ENCODE results near the gene ZNF460. TPM values are rescaled to one million over a fixed set of nuclear protein-coding genes. Genes with fewer than 3 reads are reported as not detected.

Gene ZNF460
- total and polyA plus RNA-seq, 4 experiments from 2014 or later = 4.4 to 69.6 (median 32.5) TPM

GRCh38 chr19:57327993-57328392 lies 47.7 kb downstream of the ZNF460 start:
- no peak for DNase-seq
- Histone ChIP-seq H3K4me1 (ENCODE audit: insufficient read depth, low read length) (no peaks in the 10 kb centered on the region), H3K27me3 (ENCODE audit: insufficient read depth, low read length) (no peaks in the 10 kb centered on the region), H3K4me3 (ENCODE audit: low read length in 2 of 2) (no peak overlapping the region), H3K27ac (ENCODE audit: low read depth, low read length) (no peak overlapping the region), H3K36me3 (ENCODE audit: insufficient read depth, low read length) (peaks cover 52% of the 10 kb centered on the region), H3K9me3 (ENCODE audit: control insufficient read depth in 1 of 2, low read length in 2 of 2) (peaks cover 8 to 25% of the 10 kb centered on the region in 2 donors)
- Mint-ChIP-seq H3K9me3 (peaks cover 2 to 90% (median 73%) of the 10 kb centered on the region in 8 donors), H3K27ac (no peak overlapping the region), H3K36me3 (peaks cover 66 to 80% of the 10 kb centered on the region in 2 donors), H3K4me3 (no peak overlapping the region), H3K4me1 (peaks cover 0 to 1% (median under 1%) of the 10 kb centered on the region in 4 donors), H3K27me3 (no peaks in the 10 kb centered on the region)
- ChIA-PET POLR2A (ENCODE audit: partially characterized antibody) (no interaction called here), CTCF (ENCODE audit: partially characterized antibody) (no interaction called here)
- intact Hi-C loops (cut with micrococcal nuclease) = no loop called here

- intact Hi-C loops (cut with micrococcal nuclease) = no loop called here
- ChIA-PET CTCF (ENCODE audit: partially characterized antibody) (no interaction called here), POLR2A (ENCODE audit: partially characterized antibody) (no interaction called here)
- H3K4me3 Mint-ChIP-seq = no peak overlapping the region
- H3K27me3 ChIP-seq (ENCODE audit: insufficient read depth, low read length) = no peaks in the 10 kb centered on the region
- no peak overlapping the region for H3K27ac Mint-ChIP-seq
- DNase-seq = no peak
- H3K9me3 ChIP-seq (ENCODE audit: control insufficient read depth in 1 of 2, low read length in 2 of 2) = peaks cover 0 to 11% of the 10 kb centered on the region in 2 donors
- no peak overlapping the region for H3K4me3 ChIP-seq (ENCODE audit: low read length in 2 of 2)
- H3K27ac ChIP-seq (ENCODE audit: low read depth, low read length) = no peak overlapping the region
- no peaks in the 10 kb centered on the region for H3K4me1 ChIP-seq (ENCODE audit: insufficient read depth, low read length)
- no peaks in the 10 kb centered on the region for H3K27me3 Mint-ChIP-seq
- no peaks in the 10 kb centered on the region for H3K4me1 Mint-ChIP-seq
- H3K36me3 Mint-ChIP-seq = peaks cover 24 to 47% of the 10 kb centered on the region in 2 donors
- no peaks in the 10 kb centered on the region for H3K36me3 ChIP-seq (ENCODE audit: insufficient read depth, low read length)
- H3K9me3 Mint-ChIP-seq = peaks cover 0 to 79% (median 52%) of the 10 kb centered on the region in 8 donors
These were observed 53.9 kb downstream of the ZNF460 start for GRCh38 chr19:57334191-57334590.

GRCh38 chr19:57338877-57339276 lies 58.6 kb downstream of the ZNF460 start:
- Histone ChIP-seq H3K4me3 (ENCODE audit: low read length in 2 of 2) (no peak overlapping the region), H3K9me3 (ENCODE audit: control insufficient read depth in 1 of 2, low read length in 2 of 2) (peaks cover 0 to 7% of the 10 kb centered on the region in 2 donors), H3K36me3 (ENCODE audit: insufficient read depth, low read length) (no peaks in the 10 kb centered on the region), H3K4me1 (ENCODE audit: insufficient read depth, low read length) (no peaks in the 10 kb centered on the region), H3K27me3 (ENCODE audit: insufficient read depth, low read length) (no peaks in the 10 kb centered on the region), H3K27ac (ENCODE audit: low read depth, low read length) (no peak overlapping the region)
- Mint-ChIP-seq H3K36me3 (peaks cover 21 to 23% of the 10 kb centered on the region in 2 donors), H3K9me3 (peaks cover 4 to 75% (median 31%) of the 10 kb centered on the region in 8 donors), H3K4me3 (no peak overlapping the region), H3K27ac (no peak overlapping the region), H3K27me3 (no peaks in the 10 kb centered on the region), H3K4me1 (no peaks in the 10 kb centered on the region)
- ChIA-PET CTCF (ENCODE audit: partially characterized antibody) (no interaction called here), POLR2A (ENCODE audit: partially characterized antibody) (no interaction called here)
- DNase-seq = no peak
- intact Hi-C loops (cut with micrococcal nuclease) = no loop called here

DNA sequence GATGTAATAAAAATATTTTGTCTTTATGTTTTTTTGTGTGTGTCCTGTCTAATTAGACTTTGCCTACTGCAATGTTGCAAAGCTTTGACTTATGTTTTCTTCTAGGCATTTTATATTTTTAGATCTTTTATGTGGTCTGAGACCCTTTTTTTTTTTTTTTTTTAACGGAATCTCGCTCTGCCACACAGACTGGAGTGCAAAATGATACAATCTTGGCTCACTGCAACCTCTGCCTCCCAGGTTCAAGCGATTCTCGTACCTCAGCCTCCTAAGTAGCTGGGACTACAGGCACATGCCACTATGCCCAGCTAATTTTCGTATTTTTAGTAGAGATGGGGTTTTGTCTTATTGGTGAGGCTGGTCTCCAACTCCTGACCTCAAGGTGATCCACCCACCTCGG lies 62.3 kb downstream of the ZNF460 start:
- Histone ChIP-seq H3K36me3 (ENCODE audit: insufficient read depth, low read length) (no peaks in the 10 kb centered on the region), H3K4me3 (ENCODE audit: low read length in 2 of 2) (no peak overlapping the region), H3K27ac (ENCODE audit: low read depth, low read length) (no peak overlapping the region), H3K27me3 (ENCODE audit: insufficient read depth, low read length) (no peaks in the 10 kb centered on the region), H3K9me3 (ENCODE audit: control insufficient read depth in 1 of 2, low read length in 2 of 2) (no peaks in the 10 kb centered on the region), H3K4me1 (ENCODE audit: insufficient read depth, low read length) (no peaks in the 10 kb centered on the region)
- Mint-ChIP-seq H3K4me1 (no peaks in the 10 kb centered on the region), H3K9me3 (peaks cover 2 to 53% (median 20%) of the 10 kb centered on the region in 8 donors), H3K27me3 (peaks cover 2 to 5% of the 10 kb centered on the region in 2 donors), H3K27ac (no peak overlapping the region), H3K4me3 (no peak overlapping the region), H3K36me3 (peaks cover 7 to 10% of the 10 kb centered on the region in 2 donors)
- CTCF ChIA-PET (ENCODE audit: partially characterized antibody) = interaction anchor here (0.9 kb wide), 1 partner anchor 40 kb away, joined by 3 read pairs; no protein-coding TSS in a partner anchor
- intact Hi-C loops (cut with micrococcal nuclease) = no loop called here
- POLR2A ChIA-PET (ENCODE audit: partially characterized antibody) = no interaction called here
- no peak for DNase-seq

Other genes with a start within 250 kb of the ZNF460 start
- gene USP29, start 160.5 kb upstream of the ZNF460 start, total RNA-seq = not detected
- not detected for gene USP29, start 160.5 kb upstream of the ZNF460 start, polyA plus RNA-seq
- not detected for gene ZIM3, start 135.3 kb upstream of the ZNF460 start, total RNA-seq
- not detected for gene ZIM3, start 135.3 kb upstream of the ZNF460 start, polyA plus RNA-seq
- gene DUXA, start 113.0 kb upstream of the ZNF460 start, total RNA-seq = not detected
- not detected for gene DUXA, start 113.0 kb upstream of the ZNF460 start, polyA plus RNA-seq
- 10 to 100 TPM; 62.5 to 64.1 TPM for gene ZNF264, start 89.0 kb upstream of the ZNF460 start, total RNA-seq
- gene ZNF264, start 89.0 kb upstream of the ZNF460 start, polyA plus RNA-seq = 10 to 100 TPM; 12.6 to 13.3 TPM
- gene AURKC, start 49.5 kb upstream of the ZNF460 start, total RNA-seq = under 1 TPM; 0.67 to 0.81 TPM
- under 1 TPM; 0.29 to 0.54 TPM for gene AURKC, start 49.5 kb upstream of the ZNF460 start, polyA plus RNA-seq
- 10 to 100 TPM; 19.7 to 21.6 TPM for gene ZNF805, start 39.9 kb upstream of the ZNF460 start, total RNA-seq
- gene ZNF805, start 39.9 kb upstream of the ZNF460 start, polyA plus RNA-seq = 1 to 10 TPM; 2.7 to 5.6 TPM
- 10 to 100 TPM in 1 of 2 experiments, 1 to 10 TPM in 1; 9.4 to 10.7 TPM for gene ZNF543, start 40.0 kb downstream of the ZNF460 start, total RNA-seq
- gene ZNF543, start 40.0 kb downstream of the ZNF460 start, polyA plus RNA-seq = 1 to 10 TPM; 1.9 to 6.2 TPM
- gene ZNF304, start 70.8 kb downstream of the ZNF460 start, total RNA-seq = 10 to 100 TPM; 13.3 to 13.6 TPM
- 1 to 10 TPM in 1 of 2 donors, under 1 TPM in 1; 0.43 to 4.1 TPM for gene ZNF304, start 70.8 kb downstream of the ZNF460 start, polyA plus RNA-seq
- 10 to 100 TPM; 11.0 to 12.1 TPM for gene TRAPPC2B, start 83.1 kb downstream of the ZNF460 start, total RNA-seq
- gene TRAPPC2B, start 83.1 kb downstream of the ZNF460 start, polyA plus RNA-seq = 10 to 100 TPM; 27.4 to 31.0 TPM
- 10 to 100 TPM in 1 of 2 experiments, 1 to 10 TPM in 1; 6.5 to 10.8 TPM for gene ZNF547, start 83.1 kb downstream of the ZNF460 start, total RNA-seq
- gene ZNF547, start 83.1 kb downstream of the ZNF460 start, polyA plus RNA-seq = 1 to 10 TPM in 1 of 2 donors, under 1 TPM in 1; 0.56 to 1.8 TPM
- gene ZNF548, start 109.4 kb downstream of the ZNF460 start, total RNA-seq = 100 to 1,000 TPM in 1 of 2 experiments, 10 to 100 TPM in 1; 85.4 to 103 TPM
- gene ZNF548, start 109.4 kb downstream of the ZNF460 start, polyA plus RNA-seq = 10 to 100 TPM; 14.1 to 14.8 TPM
- gene ZNF17, start 130.7 kb downstream of the ZNF460 start, total RNA-seq = 10 to 100 TPM; 28.3 to 29.9 TPM
- 1 to 10 TPM; 3.6 to 9.5 TPM for gene ZNF17, start 130.7 kb downstream of the ZNF460 start, polyA plus RNA-seq
- gene ZNF749, start 154.8 kb downstream of the ZNF460 start, total RNA-seq = 10 to 100 TPM; 14.8 to 15.2 TPM
- gene ZNF749, start 154.8 kb downstream of the ZNF460 start, polyA plus RNA-seq = 10 to 100 TPM in 1 of 2 donors, 1 to 10 TPM in 1; 5.9 to 21.4 TPM
- gene VN1R1, start 176.7 kb downstream of the ZNF460 start, total RNA-seq = under 1 TPM; 0.36 to 0.76 TPM
- not detected for gene VN1R1, start 176.7 kb downstream of the ZNF460 start, polyA plus RNA-seq
- gene ZNF772, start 197.1 kb downstream of the ZNF460 start, total RNA-seq = 10 to 100 TPM; 12.8 to 17.4 TPM
- 1 to 10 TPM; 2.0 to 2.8 TPM for gene ZNF772, start 197.1 kb downstream of the ZNF460 start, polyA plus RNA-seq
- 10 to 100 TPM; 25.3 to 28.4 TPM for gene ZNF419, start 207.3 kb downstream of the ZNF460 start, total RNA-seq
- 10 to 100 TPM in 1 of 2 donors, 1 to 10 TPM in 1; 7.5 to 11.7 TPM for gene ZNF419, start 207.3 kb downstream of the ZNF460 start, polyA plus RNA-seq
- 10 to 100 TPM; 25.3 to 28.7 TPM for gene ZNF773, start 219.5 kb downstream of the ZNF460 start, total RNA-seq
- gene ZNF773, start 219.5 kb downstream of the ZNF460 start, polyA plus RNA-seq = 10 to 100 TPM in 1 of 2 donors, 1 to 10 TPM in 1; 5.2 to 15.2 TPM
- gene ZNF549, start 246.9 kb downstream of the ZNF460 start, total RNA-seq = 10 to 100 TPM; 20.5 to 21.8 TPM
- 1 to 10 TPM; 8.0 to 9.0 TPM for gene ZNF549, start 246.9 kb downstream of the ZNF460 start, polyA plus RNA-seq